Brain microvascular endothelial cell (primary cell): ENCODE data around the gene IL17D.

ENCODE experiments used
- DNase-seq: peaks from one replicate; pipeline ENCODE4 v3.0.0-alpha.2; 2020
- H3K27ac ChIP-seq: fragments of 250-450 bp; sonication (Bioruptor Pico); 2 replicates; pipeline ENCODE4 v1.5.1; 2020; ENCODE audit warnings: mild to moderate bottlenecking, moderate library complexity
- H3K27me3 ChIP-seq: fragments of 250-450 bp; sonication (Bioruptor Pico); replicated peaks from 2 replicates; pipeline ENCODE4 v1.5.1; 2020; ENCODE audit warnings: mild to moderate bottlenecking
- H3K36me3 ChIP-seq: fragments of 250-450 bp; sonication (Bioruptor Pico); replicated peaks from 2 replicates; pipeline ENCODE4 v1.5.1; 2020; ENCODE audit warnings: mild to moderate bottlenecking
- H3K4me3 ChIP-seq: 2 replicates; pipeline ENCODE4 v1.5.1; 2011; ENCODE audit warnings: low read depth, mild to moderate bottlenecking, control low read depth, low read length, moderate library complexity
- CTCF ChIP-seq: IDR thresholded peaks from 2 replicates; pipeline ENCODE4 v1.5.1; 2011; ENCODE audit warnings: low read depth, mild to moderate bottlenecking, moderate library complexity, low read length, control low read depth, inconsistent platforms; ENCODE audit errors: missing control alignments
- in situ Hi-C: cut with HindIII; loops from 2 replicates; pipeline ENCODE4 v1.10.0; 2017; ENCODE audit warnings: low sequenced_read_pairs, low pct_ligation_motif_present

Gene IL17D

GRCh38 chr13:20704459-20705069 is 1.1 kb downstream of the IL17D start:
- no peak for TF ChIP-seq CTCF
- in situ Hi-C loops: no loop called here
- Histone ChIP-seq H3K27me3 (no peaks in the 10 kb centered on the region), H3K36me3 (no peaks in the 10 kb centered on the region), H3K4me3 (peak overlapping the region; percentile 71), H3K27ac (no peak overlapping the region)
- DNase-seq: no peak

DNA sequence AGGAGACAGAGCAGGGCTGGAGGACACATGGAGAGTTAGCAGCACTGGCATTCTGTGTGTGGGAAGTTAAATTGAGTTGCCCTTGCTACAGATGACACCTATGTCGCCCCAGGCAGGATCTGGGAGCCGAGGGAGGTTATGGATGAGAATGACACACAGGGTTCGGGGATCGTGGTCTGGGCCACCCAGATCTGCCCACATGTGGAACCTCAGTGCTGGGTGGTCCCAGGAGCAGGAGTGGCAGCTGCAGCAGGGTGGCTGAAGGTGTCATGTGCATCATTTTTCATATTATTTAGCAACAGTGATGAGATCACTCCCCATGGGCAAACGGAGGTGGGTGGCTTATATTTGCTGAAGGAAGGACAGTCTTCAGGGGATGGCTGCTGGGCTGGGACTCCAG is 3.2 kb downstream of the IL17D start:
- H3K4me3 ChIP-seq: no peak overlapping the region
- H3K27ac ChIP-seq: no peak overlapping the region
- in situ Hi-C loops: no loop called here
- no peak for DNase-seq
- TF ChIP-seq CTCF: no peak
- H3K36me3 ChIP-seq: no peaks in the 10 kb centered on the region
- no peaks in the 10 kb centered on the region for H3K27me3 ChIP-seq

GRCh38 chr13:20708216-20708615 is 4.7 kb downstream of the IL17D start:
- in situ Hi-C loops: no loop called here
- Histone ChIP-seq H3K4me3 (no peak overlapping the region), H3K27ac (no peak overlapping the region), H3K36me3 (no peaks in the 10 kb centered on the region), H3K27me3 (no peaks in the 10 kb centered on the region)
- TF ChIP-seq CTCF: no peak
- no peak for DNase-seq

DNA sequence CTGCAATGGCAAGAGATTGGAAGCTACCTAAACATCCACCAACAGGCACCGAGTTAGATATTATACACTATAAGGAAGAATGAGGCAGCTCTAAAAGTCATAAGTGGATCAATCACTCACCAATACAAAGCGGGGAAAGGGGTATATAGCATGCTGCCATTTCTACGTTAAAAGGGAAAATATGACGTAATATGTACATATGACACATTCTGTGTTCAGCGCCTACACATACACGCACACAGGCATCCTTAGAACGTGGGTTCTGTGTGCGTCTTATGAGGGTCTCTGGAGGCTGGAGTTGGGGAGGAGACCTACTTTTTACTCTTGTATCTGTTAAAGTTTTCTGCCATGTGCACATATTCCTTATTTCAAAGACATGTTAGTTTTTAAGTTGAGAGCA is 5.9 kb downstream of the IL17D start:
- H3K27me3 ChIP-seq: no peaks in the 10 kb centered on the region
- no peak overlapping the region for H3K4me3 ChIP-seq
- in situ Hi-C loops: no loop called here
- TF ChIP-seq CTCF: no peak
- H3K36me3 ChIP-seq: no peaks in the 10 kb centered on the region
- H3K27ac ChIP-seq: no peak overlapping the region
- no peak for DNase-seq

GRCh38 chr13:20709782-20710181 is 6.3 kb downstream of the IL17D start:
- H3K27ac ChIP-seq: no peak overlapping the region

More at GRCh38 chr13:20709782-20710181, 6.3 kb downstream of the IL17D start:
- Histone ChIP-seq H3K27me3 (no peaks in the 10 kb centered on the region), H3K4me3 (no peak overlapping the region), H3K36me3 (no peaks in the 10 kb centered on the region)
- in situ Hi-C loops: no loop called here
- DNase-seq: no peak
- no peak for TF ChIP-seq CTCF
